ENCODE data around the gene PBX1. TPM values are rescaled to one million over a fixed set of nuclear protein-coding genes. Genes with fewer than 3 reads are reported as not detected.

PBX1 gene
- total and polyA plus RNA-seq, 4 donors = 2.2 to 17.3 (median 5.1) TPM

GRCh38 chr1:164569866-164570265 is 10.9 kb downstream of the PBX1 start:
- Histone ChIP-seq H3K27me3 (ENCODE audit: control insufficient read depth in 4 of 4, insufficient read depth in 4 of 4, low read length in 3 of 4) (no peaks in the 10 kb centered on the region), H3K27ac (ENCODE audit: low read depth in 1 of 2, low read length in 2 of 2) (no peak overlapping the region), H3K4me3 (ENCODE audit: low read depth in 1 of 3, low read length in 3 of 3) (no peak overlapping the region), H3K4me1 (ENCODE audit: control insufficient read depth in 4 of 4, insufficient read depth in 4 of 4, low read length in 3 of 4) (peaks cover 0 to 1% (median 0%) of the 10 kb centered on the region in 4 donors), H3K9ac (ENCODE audit: low read depth in 1 of 2, low read length in 2 of 2) (no peak overlapping the region), H3K9me3 (ENCODE audit: control insufficient read depth in 4 of 4, low read length in 3 of 4) (no peaks in the 10 kb centered on the region), H3K36me3 (ENCODE audit: control insufficient read depth in 4 of 4, insufficient read depth in 3 of 4, low read depth in 1 of 4, low read length in 3 of 4) (no peaks in the 10 kb centered on the region)
- WGBS = 96% methylated on average over 4 of the region's 4 CpGs
- TF ChIP-seq GABPA (IDR thresholded peaks at IDR 0.05 in 1 of 2, conservative IDR thresholded peaks at IDR 0.05 in 1 of 2) = no peak
- TF ChIP-seq, protein P1, sequence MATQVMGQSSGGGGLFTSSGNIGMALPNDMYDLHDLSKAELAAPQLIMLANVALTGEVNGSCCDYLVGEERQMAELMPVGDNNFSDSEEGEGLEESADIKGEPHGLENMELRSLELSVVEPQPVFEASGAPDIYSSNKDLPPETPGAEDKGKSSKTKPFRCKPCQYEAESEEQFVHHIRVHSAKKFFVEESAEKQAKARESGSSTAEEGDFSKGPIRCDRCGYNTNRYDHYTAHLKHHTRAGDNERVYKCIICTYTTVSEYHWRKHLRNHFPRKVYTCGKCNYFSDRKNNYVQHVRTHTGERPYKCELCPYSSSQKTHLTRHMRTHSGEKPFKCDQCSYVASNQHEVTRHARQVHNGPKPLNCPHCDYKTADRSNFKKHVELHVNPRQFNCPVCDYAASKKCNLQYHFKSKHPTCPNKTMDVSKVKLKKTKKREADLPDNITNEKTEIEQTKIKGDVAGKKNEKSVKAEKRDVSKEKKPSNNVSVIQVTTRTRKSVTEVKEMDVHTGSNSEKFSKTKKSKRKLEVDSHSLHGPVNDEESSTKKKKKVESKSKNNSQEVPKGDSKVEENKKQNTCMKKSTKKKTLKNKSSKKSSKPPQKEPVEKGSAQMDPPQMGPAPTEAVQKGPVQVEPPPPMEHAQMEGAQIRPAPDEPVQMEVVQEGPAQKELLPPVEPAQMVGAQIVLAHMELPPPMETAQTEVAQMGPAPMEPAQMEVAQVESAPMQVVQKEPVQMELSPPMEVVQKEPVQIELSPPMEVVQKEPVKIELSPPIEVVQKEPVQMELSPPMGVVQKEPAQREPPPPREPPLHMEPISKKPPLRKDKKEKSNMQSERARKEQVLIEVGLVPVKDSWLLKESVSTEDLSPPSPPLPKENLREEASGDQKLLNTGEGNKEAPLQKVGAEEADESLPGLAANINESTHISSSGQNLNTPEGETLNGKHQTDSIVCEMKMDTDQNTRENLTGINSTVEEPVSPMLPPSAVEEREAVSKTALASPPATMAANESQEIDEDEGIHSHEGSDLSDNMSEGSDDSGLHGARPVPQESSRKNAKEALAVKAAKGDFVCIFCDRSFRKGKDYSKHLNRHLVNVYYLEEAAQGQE (IDR thresholded peaks at IDR 0.05) = no peak
- TF ChIP-seq, protein P2, sequence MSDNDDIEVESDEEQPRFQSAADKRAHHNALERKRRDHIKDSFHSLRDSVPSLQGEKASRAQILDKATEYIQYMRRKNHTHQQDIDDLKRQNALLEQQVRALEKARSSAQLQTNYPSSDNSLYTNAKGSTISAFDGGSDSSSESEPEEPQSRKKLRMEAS (IDR thresholded peaks at IDR 0.05) = no peak
- no peak for DNase-seq (ENCODE audit: low spot score)

DNA sequence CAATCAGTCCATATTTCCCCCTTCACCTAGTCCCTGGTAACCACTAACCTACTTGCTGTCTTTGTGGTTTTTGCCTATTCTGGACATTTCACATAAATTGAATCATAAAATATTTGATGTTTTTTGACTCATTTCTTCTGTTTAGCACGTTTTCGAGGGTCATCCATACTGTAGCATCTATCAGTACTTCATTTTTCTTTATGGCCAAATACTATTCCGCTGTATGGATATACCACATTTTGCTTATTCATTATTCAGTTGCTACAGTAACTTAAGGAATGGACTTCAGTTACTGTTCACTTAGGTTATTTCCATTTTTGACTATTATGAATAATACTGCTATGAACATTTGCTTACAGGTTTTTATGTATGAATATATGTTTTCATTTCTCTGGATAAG is 12.3 kb downstream of the PBX1 start:
- no peak overlapping the region for H3K27ac ChIP-seq (ENCODE audit: low read depth in 1 of 2, low read length in 2 of 2)
- H3K4me1 ChIP-seq (ENCODE audit: control insufficient read depth in 4 of 4, insufficient read depth in 4 of 4, low read length in 3 of 4) = peaks cover 0 to 1% (median 0%) of the 10 kb centered on the region in 4 donors
- no peaks in the 10 kb centered on the region for H3K9me3 ChIP-seq (ENCODE audit: control insufficient read depth in 4 of 4, low read length in 3 of 4)
- TF ChIP-seq HNF4A (conservative IDR thresholded peaks at IDR 0.05) (no peak), TAF1 (conservative IDR thresholded peaks at IDR 0.05) (no peak), RAD21 (IDR thresholded peaks at IDR 0.05) (no peak), YY1 (IDR thresholded peaks at IDR 0.05) (no peak), JUND (IDR thresholded peaks at IDR 0.05) (no peak), GABPA (IDR thresholded peaks at IDR 0.05 in 1 of 2, conservative IDR thresholded peaks at IDR 0.05 in 1 of 2) (no peak), CTCF (IDR thresholded peaks at IDR 0.05; ENCODE audit: low read depth, low read length, missing input control) (no peak), FOXA1 (IDR thresholded peaks at IDR 0.05) (no peak), NR2F2 (IDR thresholded peaks at IDR 0.05) (no peak), EGR1 (IDR thresholded peaks at IDR 0.05; ENCODE audit: low read depth in 2 of 2) (no peak), HNF4G (IDR thresholded peaks at IDR 0.05) (no peak), FOXA2 (IDR thresholded peaks at IDR 0.05) (no peak), RXRA (IDR thresholded peaks at IDR 0.05) (no peak), ZBTB33 (IDR thresholded peaks at IDR 0.05) (no peak)
- TF ChIP-seq, protein P3, sequence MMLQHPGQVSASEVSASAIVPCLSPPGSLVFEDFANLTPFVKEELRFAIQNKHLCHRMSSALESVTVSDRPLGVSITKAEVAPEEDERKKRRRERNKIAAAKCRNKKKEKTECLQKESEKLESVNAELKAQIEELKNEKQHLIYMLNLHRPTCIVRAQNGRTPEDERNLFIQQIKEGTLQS (IDR thresholded peaks at IDR 0.05) = no peak
- no peak for DNase-seq (ENCODE audit: low spot score)
- H3K4me3 ChIP-seq (ENCODE audit: low read depth in 1 of 3, low read length in 3 of 3) = no peak overlapping the region
- no peaks in the 10 kb centered on the region for H3K36me3 ChIP-seq (ENCODE audit: control insufficient read depth in 4 of 4, insufficient read depth in 3 of 4, low read depth in 1 of 4, low read length in 3 of 4)
- 94% methylated on average over 3 of the region's 3 CpGs for WGBS
- no peaks in the 10 kb centered on the region for H3K27me3 ChIP-seq (ENCODE audit: control insufficient read depth in 4 of 4, insufficient read depth in 4 of 4, low read length in 3 of 4)
- H3K9ac ChIP-seq (ENCODE audit: low read depth in 1 of 2, low read length in 2 of 2) = no peak overlapping the region
